UCSD-AML1 (cell line): Measurements from ENCODE around the gene MAST1.
"Not testable (repeated sequence)": the region's sequence is repeated elsewhere in the genome, so short reads cannot be mapped to it uniquely, and the experiment has no call there.

Experiments
- DNase-seq: peaks from one replicate; lab custom pipeline; 2025; ENCODE audit not compliant: unreplicated experiment; lab: John Stamatoyannopoulos, UW

Gene MAST1

GRCh38 chr19:12890299-12890786 is 52.0 kb downstream of the MAST1 start:
- not testable (repeated sequence) for DNase-seq

GRCh38 chr19:12890787-12891552 is 52.7 kb downstream of the MAST1 start, which contains the start of gene GCDH:
TSS of gene GCDH (plus strand) at chr19:12891160. CDS start at chr19:12891305, 145 bp downstream.
- DNase-seq, result peak; percentile 97

- DNase-seq, result no peak
Observed at GRCh38 chr19:12891553-12892021, 53.3 kb downstream of the MAST1 start.

GRCh38 chr19:12893582-12893981 is 55.3 kb downstream of the MAST1 start:
- no peak for DNase-seq

GRCh38 chr19:12896460-12896859 is 58.1 kb downstream of the MAST1 start:
- DNase-seq, result no peak

GRCh38 chr19:12899891-12900518 is 61.7 kb downstream of the MAST1 start:
- no peak for DNase-seq

- DNase-seq, result no peak
Observed at GRCh38 chr19:12907166-12907565, 68.9 kb downstream of the MAST1 start.

- no peak for DNase-seq
Observed at GRCh38 chr19:12912571-12912970, 74.3 kb downstream of the MAST1 start.

GRCh38 chr19:12913011-12913561 is 74.8 kb downstream of the MAST1 start:
- DNase-seq, result no peak

- DNase-seq, result peak; percentile 46
Observed at GRCh38 chr19:12913851-12914690, 75.8 kb downstream of the MAST1 start.

GRCh38 chr19:12915860-12916259 is 77.5 kb downstream of the MAST1 start:
- not testable (repeated sequence) for DNase-seq

- no peak for DNase-seq
Observed at GRCh38 chr19:12918253-12918652, 79.9 kb downstream of the MAST1 start.

- DNase-seq, result no peak
Observed at GRCh38 chr19:12921047-12921446, 82.7 kb downstream of the MAST1 start.

GRCh38 chr19:12922959-12923358 is 84.6 kb downstream of the MAST1 start:
- no peak for DNase-seq
